Lung (tissue), 12 donors: Measurements from ENCODE around the gene MEST. TPM values are rescaled to one million over a fixed set of nuclear protein-coding genes. Genes with fewer than 3 reads are reported as not detected.

Experiments
- ATAC-seq: fragments of 200-7000 bp; cut with Tn5 transposase; one replicate; pipeline ENCODE4 v1.9.1; 2020; ENCODE audit warnings: moderate number of reproducible peaks; ENCODE audit not compliant: insufficient read depth, low FRiP score
- DNase-seq, 3 donors: peaks; one replicate each; pipeline ENCODE4 v3.0.0-alpha.2; 2013 to 2017
- H3K27ac ChIP-seq, 2 donors: one replicate each; pipeline ENCODE4 v1.5.1; 2013; ENCODE audit warnings: mild to moderate bottlenecking in 2 of 2, moderate library complexity in 2 of 2, control low read depth in 1 of 2, inconsistent platforms in 1 of 2, low read depth in 1 of 2, low read length in 1 of 2
- H3K27me3 ChIP-seq, 3 donors: one replicate each; pipeline ENCODE4 v1.5.1; 2013; ENCODE audit warnings: low read length in 2 of 3; ENCODE audit not compliant: control insufficient read depth in 3 of 3, insufficient read depth in 3 of 3
- H3K36me3 ChIP-seq, 4 donors: one replicate each; pipeline ENCODE4 v1.5.1; 2013; ENCODE audit warnings: low read length in 4 of 4, mild to moderate bottlenecking in 1 of 4, moderate library complexity in 1 of 4; ENCODE audit not compliant: control insufficient read depth in 4 of 4, insufficient read depth in 4 of 4
- H3K4me1 ChIP-seq, 5 donors: one replicate each; pipeline ENCODE4 v1.5.1; 2013; ENCODE audit warnings: low read length in 5 of 5, mild to moderate bottlenecking in 2 of 5, moderate library complexity in 1 of 5; ENCODE audit not compliant: control insufficient read depth in 5 of 5, insufficient read depth in 5 of 5
- H3K4me3 ChIP-seq: one replicate; pipeline ENCODE4 v1.5.1; 2013; ENCODE audit warnings: mild to moderate bottlenecking, control low read depth, moderate library complexity
- H3K9ac ChIP-seq, 2 donors: one replicate each; pipeline ENCODE4 v1.5.1; 2013; ENCODE audit warnings: low read length in 2 of 2, control low read depth in 1 of 2; ENCODE audit not compliant: insufficient read depth in 1 of 2
- H3K9me3 ChIP-seq, 4 donors: one replicate each; pipeline ENCODE4 v1.5.1; 2013; ENCODE audit warnings: low read length in 3 of 4, mild to moderate bottlenecking in 1 of 4, moderate library complexity in 1 of 4; ENCODE audit not compliant: control insufficient read depth in 4 of 4, insufficient read depth in 3 of 4
- WGBS, 2 donors: extraction: QIAGEN DNeasy Blood & Tissue Kit; methylation state at CpG; one replicate each; pipeline ENCODE4 v1.1.7; 2013; 5-methylcytosine and 5-hydroxymethylcytosine counted together
- polyA plus RNA-seq, 2 donors: library from polyadenylated mRNA; stranded (reverse); fragments of 200-250 nt; gene quantifications; one replicate each; pipeline ENCODE4 v1.2.1, GENCODE V29; 2013
- total RNA-seq, 2 donors: library from RNA; depleted of rRNA in 1 of 2; stranded (reverse); fragments of >200 nt in 1 of 2; gene quantifications; one replicate each; pipeline ENCODE4 v1.2.1, GENCODE V29; 2014 to 2021
- TF ChIP-seq, protein P1 (sequence below): IDR thresholded peaks from 2 replicates; pipeline ENCODE4 v1.5.1; 2012; ENCODE audit warnings: mild to moderate bottlenecking; ENCODE audit errors: control extremely low read depth, extremely low read depth
- donor health status: control.
- donor health status: control.
- donor health status: Bipolar disorder and iron deficiency.
- donor health status: healthy.
- donor health status: DM: yes; HTN: yes; CAD: no.

The MEST gene
- total and polyA plus RNA-seq, 4 donors = 22.3 to 195 (median 69.5) TPM

DNA sequence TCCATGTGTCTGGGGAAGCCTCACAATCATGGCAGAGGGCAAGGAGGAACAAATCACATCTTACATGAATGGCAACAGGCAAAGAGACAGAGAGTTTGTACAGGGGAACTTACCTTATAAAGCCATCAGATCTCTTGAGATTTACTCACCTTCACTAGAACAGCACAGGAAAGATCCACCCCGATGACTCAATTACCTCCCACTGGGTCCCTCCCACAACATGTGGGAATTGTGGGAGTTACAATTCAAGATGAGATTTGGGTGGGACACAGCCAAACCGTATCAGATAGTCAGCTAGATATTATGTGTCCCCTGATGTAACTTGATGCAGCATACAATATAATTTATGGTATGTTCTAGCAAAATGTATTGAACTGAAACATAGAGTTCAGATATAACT, 36.9 kb upstream of the MEST start:
- Histone ChIP-seq H3K4me1 (peaks cover 0 to 15% (median 0%) of the 10 kb centered on the region in 5 donors), H3K27me3 (no peaks in the 10 kb centered on the region), H3K9me3 (peaks cover 0 to 5% (median 0%) of the 10 kb centered on the region in 4 donors), H3K27ac (no peak overlapping the region), H3K36me3 (no peaks in the 10 kb centered on the region), H3K9ac (no peak overlapping the region), H3K4me3 (no peak overlapping the region)
- 87 to 88% methylated on average over 2 of the region's 2 CpGs for WGBS, 2 donors
- DNase-seq = no peak
- no peak for ATAC-seq
- TF ChIP-seq, protein P1, sequence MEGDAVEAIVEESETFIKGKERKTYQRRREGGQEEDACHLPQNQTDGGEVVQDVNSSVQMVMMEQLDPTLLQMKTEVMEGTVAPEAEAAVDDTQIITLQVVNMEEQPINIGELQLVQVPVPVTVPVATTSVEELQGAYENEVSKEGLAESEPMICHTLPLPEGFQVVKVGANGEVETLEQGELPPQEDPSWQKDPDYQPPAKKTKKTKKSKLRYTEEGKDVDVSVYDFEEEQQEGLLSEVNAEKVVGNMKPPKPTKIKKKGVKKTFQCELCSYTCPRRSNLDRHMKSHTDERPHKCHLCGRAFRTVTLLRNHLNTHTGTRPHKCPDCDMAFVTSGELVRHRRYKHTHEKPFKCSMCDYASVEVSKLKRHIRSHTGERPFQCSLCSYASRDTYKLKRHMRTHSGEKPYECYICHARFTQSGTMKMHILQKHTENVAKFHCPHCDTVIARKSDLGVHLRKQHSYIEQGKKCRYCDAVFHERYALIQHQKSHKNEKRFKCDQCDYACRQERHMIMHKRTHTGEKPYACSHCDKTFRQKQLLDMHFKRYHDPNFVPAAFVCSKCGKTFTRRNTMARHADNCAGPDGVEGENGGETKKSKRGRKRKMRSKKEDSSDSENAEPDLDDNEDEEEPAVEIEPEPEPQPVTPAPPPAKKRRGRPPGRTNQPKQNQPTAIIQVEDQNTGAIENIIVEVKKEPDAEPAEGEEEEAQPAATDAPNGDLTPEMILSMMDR = no peak

DNA sequence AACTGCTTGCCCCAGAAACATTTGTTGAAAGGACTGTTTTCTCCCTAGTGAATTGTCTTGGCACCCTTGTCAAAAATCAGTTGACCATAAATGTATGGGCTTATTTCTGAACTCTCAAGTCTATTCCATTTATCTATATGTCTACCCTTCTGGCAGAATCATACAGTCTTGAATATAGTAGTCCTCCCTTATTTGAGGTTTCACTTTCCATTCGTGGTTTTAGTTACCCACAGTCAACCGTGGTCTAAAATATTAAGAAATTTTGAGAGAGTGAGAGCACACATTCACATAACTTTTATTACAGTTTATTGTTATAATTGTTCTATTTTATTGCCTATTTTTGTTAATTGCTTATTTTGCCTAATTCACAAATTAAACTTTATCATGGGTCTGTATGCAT, 33.6 kb upstream of the MEST start:
- TF ChIP-seq, protein P1 = no peak
- peaks cover 0 to 1% (median 0%) of the 10 kb centered on the region in 5 donors for H3K4me1 ChIP-seq

DNA sequence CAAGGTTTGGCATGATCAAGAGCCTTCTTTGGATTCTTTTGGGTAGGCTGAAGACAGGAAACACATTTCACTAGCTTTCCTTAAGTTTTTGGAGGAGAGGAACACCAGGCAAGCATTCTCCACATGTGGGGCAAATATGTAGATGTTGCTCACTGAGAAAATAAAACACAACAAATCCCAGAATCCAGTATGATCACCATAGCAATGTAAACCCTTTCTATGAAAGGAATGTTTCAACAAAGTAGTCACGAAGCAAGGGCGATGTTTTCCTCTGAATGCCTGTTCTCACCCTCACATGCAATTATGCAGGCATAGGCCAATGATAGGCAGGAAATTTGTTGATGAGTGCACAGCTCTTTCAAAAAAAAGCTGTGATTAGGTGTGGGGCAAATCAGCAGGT, 30.6 kb upstream of the MEST start:
- no peaks in the 10 kb centered on the region for H3K27me3 ChIP-seq
- H3K36me3 ChIP-seq = no peaks in the 10 kb centered on the region
- H3K4me1 ChIP-seq = no peaks in the 10 kb centered on the region
- H3K4me3 ChIP-seq = no peak overlapping the region
- H3K27ac ChIP-seq = no peak overlapping the region
- H3K9me3 ChIP-seq = peaks cover 0 to 5% (median 1%) of the 10 kb centered on the region in 4 donors
- TF ChIP-seq, protein P1 = no peak
- H3K9ac ChIP-seq = no peak overlapping the region
- ATAC-seq (no peak), DNase-seq (no peak)
- WGBS, 2 donors = 42 to 95% methylated on average over 2 of the region's 2 CpGs

More for the DNA sequence above, 33.6 kb upstream of the MEST start:
- no peaks in the 10 kb centered on the region for H3K27me3 ChIP-seq
- ATAC-seq = no peak
- H3K36me3 ChIP-seq = no peaks in the 10 kb centered on the region
- WGBS, 2 donors = 37 to 53% methylated on average over 2 of the region's 2 CpGs
- no peak for DNase-seq
- no peak overlapping the region for H3K27ac ChIP-seq
- H3K9me3 ChIP-seq = peaks cover 0 to 5% (median 1%) of the 10 kb centered on the region in 4 donors
- H3K4me3 ChIP-seq = no peak overlapping the region
- H3K9ac ChIP-seq = no peak overlapping the region
